ENCODE data around the gene MGAT3. TPM values are rescaled to one million over a fixed set of nuclear protein-coding genes. Genes with fewer than 3 reads are reported as not detected.

MGAT3 gene
- total and polyA plus RNA-seq, 2 of the 13 experiments (the other 11 are each of a cell fraction or from before 2014, with no cell fraction given): 0.11 to 0.15 TPM

DNA sequence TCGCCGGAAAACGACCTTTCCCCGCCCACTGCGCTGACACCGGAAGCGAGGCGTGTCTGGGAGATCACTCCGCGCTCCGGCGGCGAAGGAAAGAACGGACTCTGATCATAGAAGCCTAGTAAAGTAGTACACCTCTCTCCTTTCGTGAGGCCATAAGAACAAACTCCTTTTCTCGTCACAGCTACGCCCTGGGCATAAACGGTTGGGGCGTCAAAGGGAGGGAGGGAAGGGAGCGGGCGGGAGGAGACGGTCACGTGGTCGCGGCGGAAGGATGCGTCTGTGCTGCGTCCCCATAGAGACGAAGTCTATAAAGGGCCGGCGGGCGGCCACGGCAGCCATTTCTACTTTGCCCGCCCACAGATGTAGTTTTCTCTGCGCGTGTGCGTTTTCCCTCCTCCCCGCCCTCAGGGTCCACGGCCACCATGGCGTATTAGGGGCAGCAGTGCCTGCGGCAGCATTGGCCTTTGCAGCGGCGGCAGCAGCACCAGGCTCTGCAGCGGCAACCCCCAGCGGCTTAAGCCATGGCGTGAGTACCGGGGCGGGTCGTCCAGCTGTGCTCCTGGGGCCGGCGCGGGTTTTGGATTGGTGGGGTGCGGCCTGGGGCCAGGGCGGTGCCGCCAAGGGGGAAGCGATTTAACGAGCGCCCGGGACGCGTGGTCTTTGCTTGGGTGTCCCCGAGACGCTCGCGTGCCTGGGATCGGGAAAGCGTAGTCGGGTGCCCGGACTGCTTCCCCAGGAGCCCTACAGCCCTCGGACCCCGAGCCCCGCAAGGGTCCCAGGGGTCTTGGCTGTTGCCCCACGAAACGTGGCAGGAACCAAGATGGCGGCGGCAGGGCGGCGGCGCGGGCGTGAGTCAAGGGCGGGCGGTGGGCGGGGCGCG is 63.7 kb downstream of the MGAT3 start, which contains the start of gene ATF4 (continued):
- TF ChIP-seq, protein P1, sequence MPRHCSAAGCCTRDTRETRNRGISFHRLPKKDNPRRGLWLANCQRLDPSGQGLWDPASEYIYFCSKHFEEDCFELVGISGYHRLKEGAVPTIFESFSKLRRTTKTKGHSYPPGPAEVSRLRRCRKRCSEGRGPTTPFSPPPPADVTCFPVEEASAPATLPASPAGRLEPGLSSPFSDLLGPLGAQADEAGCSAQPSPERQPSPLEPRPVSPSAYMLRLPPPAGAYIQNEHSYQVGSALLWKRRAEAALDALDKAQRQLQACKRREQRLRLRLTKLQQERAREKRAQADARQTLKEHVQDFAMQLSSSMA (CRISPR knock-in tag; IDR thresholded peaks at IDR 0.05): peak; percentile 78; the same call in 1 of the 2 replicates
- TF ChIP-seq ZNF605 (CRISPR knock-in tag; IDR thresholded peaks at IDR 0.05) (peak; percentile 65), NFKBIZ (CRISPR knock-in tag; IDR thresholded peaks at IDR 0.05) (peak; percentile 86; the same call in 1 of the 2 replicates), EHMT2 (IDR thresholded peaks at IDR 0.05; ENCODE audit: borderline replicate concordance, low read depth, low read length) (no peak), RXRB (CRISPR knock-in tag; IDR thresholded peaks at IDR 0.05; ENCODE audit: borderline replicate concordance) (0 out of 2 replicates have a peak, but pooled peaks have one; percentile 60), RELA (CRISPR knock-in tag; IDR thresholded peaks at IDR 0.05) (no peak), ZNF883 (CRISPR knock-in tag; IDR thresholded peaks at IDR 0.05; ENCODE audit: not compliant biosample characterization) (peak; percentile 87), KDM5B (CRISPR knock-in tag; IDR thresholded peaks at IDR 0.05; ENCODE audit: borderline replicate concordance) (peak; percentile 66), HNF4A (CRISPR knock-in tag; IDR thresholded peaks at IDR 0.05) (no peak), BRD4 (CRISPR knock-in tag; IDR thresholded peaks at IDR 0.05) (peak; percentile 90), ELF3 (CRISPR knock-in tag; IDR thresholded peaks at IDR 0.05) (peak; percentile 35), NR2F1 (CRISPR knock-in tag; IDR thresholded peaks at IDR 0.05) (no peak; a peak in 1 of 4 replicates), ZNF10 (CRISPR knock-in tag; IDR thresholded peaks at IDR 0.05; ENCODE audit: borderline replicate concordance, low read depth) (0 out of 2 replicates have a peak, but pooled peaks have one; percentile 63), REXO4 (CRISPR knock-in tag; IDR thresholded peaks at IDR 0.05; ENCODE audit: borderline replicate concordance) (0 out of 2 replicates have a peak, but pooled peaks have one; percentile 38), ZNF616 (CRISPR knock-in tag; IDR thresholded peaks at IDR 0.05; ENCODE audit: low read depth) (peak; percentile 84; the same call in 1 of the 2 replicates)
- TF ChIP-seq, protein P2, sequence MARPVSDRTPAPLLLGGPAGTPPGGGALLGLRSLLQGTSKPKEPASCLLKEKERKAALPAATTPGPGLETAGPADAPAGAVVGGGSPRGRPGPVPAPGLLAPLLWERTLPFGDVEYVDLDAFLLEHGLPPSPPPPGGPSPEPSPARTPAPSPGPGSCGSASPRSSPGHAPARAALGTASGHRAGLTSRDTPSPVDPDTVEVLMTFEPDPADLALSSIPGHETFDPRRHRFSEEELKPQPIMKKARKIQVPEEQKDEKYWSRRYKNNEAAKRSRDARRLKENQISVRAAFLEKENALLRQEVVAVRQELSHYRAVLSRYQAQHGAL (CRISPR knock-in tag; IDR thresholded peaks at IDR 0.05; ENCODE audit: not compliant biosample characterization): peak; percentile 43
- TF ChIP-seq, protein P3, sequence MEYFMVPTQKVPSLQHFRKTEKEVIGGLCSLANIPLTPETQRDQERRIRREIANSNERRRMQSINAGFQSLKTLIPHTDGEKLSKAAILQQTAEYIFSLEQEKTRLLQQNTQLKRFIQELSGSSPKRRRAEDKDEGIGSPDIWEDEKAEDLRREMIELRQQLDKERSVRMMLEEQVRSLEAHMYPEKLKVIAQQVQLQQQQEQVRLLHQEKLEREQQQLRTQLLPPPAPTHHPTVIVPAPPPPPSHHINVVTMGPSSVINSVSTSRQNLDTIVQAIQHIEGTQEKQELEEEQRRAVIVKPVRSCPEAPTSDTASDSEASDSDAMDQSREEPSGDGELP (IDR thresholded peaks at IDR 0.05; ENCODE audit: borderline replicate concordance, low read depth): 0 out of 2 replicates have a peak, but pooled peaks have one; percentile 17
- TF ChIP-seq, protein P4, sequence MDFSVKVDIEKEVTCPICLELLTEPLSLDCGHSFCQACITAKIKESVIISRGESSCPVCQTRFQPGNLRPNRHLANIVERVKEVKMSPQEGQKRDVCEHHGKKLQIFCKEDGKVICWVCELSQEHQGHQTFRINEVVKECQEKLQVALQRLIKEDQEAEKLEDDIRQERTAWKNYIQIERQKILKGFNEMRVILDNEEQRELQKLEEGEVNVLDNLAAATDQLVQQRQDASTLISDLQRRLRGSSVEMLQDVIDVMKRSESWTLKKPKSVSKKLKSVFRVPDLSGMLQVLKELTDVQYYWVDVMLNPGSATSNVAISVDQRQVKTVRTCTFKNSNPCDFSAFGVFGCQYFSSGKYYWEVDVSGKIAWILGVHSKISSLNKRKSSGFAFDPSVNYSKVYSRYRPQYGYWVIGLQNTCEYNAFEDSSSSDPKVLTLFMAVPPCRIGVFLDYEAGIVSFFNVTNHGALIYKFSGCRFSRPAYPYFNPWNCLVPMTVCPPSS (IDR thresholded peaks at IDR 0.05): no peak
- TF ChIP-seq, protein P5, sequence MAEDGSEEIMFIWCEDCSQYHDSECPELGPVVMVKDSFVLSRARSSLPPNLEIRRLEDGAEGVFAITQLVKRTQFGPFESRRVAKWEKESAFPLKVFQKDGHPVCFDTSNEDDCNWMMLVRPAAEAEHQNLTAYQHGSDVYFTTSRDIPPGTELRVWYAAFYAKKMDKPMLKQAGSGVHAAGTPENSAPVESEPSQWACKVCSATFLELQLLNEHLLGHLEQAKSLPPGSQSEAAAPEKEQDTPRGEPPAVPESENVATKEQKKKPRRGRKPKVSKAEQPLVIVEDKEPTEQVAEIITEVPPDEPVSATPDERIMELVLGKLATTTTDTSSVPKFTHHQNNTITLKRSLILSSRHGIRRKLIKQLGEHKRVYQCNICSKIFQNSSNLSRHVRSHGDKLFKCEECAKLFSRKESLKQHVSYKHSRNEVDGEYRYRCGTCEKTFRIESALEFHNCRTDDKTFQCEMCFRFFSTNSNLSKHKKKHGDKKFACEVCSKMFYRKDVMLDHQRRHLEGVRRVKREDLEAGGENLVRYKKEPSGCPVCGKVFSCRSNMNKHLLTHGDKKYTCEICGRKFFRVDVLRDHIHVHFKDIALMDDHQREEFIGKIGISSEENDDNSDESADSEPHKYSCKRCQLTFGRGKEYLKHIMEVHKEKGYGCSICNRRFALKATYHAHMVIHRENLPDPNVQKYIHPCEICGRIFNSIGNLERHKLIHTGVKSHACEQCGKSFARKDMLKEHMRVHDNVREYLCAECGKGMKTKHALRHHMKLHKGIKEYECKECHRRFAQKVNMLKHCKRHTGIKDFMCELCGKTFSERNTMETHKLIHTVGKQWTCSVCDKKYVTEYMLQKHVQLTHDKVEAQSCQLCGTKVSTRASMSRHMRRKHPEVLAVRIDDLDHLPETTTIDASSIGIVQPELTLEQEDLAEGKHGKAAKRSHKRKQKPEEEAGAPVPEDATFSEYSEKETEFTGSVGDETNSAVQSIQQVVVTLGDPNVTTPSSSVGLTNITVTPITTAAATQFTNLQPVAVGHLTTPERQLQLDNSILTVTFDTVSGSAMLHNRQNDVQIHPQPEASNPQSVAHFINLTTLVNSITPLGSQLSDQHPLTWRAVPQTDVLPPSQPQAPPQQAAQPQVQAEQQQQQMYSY (CRISPR knock-in tag; IDR thresholded peaks at IDR 0.05): no peak
